ENCODE results near the gene TEAD4.

GRCh38 chr12:2960996-2961616 lies 1.9 kb downstream of the TEAD4 start:
- no peak for TF ChIP-seq CTCF (IDR thresholded peaks at IDR 0.05)
- no peak for TF ChIP-seq POLR2A (IDR thresholded peaks at IDR 0.05)

All from thyroid gland (tissue), 4 donors.